HFFc6 (cell line): Measurements from ENCODE around the gene SNED1. TPM values are rescaled to one million over a fixed set of nuclear protein-coding genes. Genes with fewer than 3 reads are reported as not detected.

ENCODE experiments used
- DNase-seq: peaks from one replicate; pipeline ENCODE4 v3.0.0-alpha.2; 2018
- H3K27ac Mint-ChIP-seq: 2 replicates; pipeline ENCODE4 v1.8.0; 2020; ENCODE audit warnings: mild to moderate bottlenecking, mixed read lengths
- H3K27me3 Mint-ChIP-seq: 2 replicates; pipeline ENCODE4 v1.8.0; 2021; ENCODE audit warnings: mild to moderate bottlenecking, moderate library complexity, mixed read lengths; ENCODE audit not compliant: insufficient read depth
- H3K36me3 Mint-ChIP-seq: 2 replicates; pipeline ENCODE4 v1.8.0; 2021; ENCODE audit warnings: low read depth, mixed read lengths
- H3K4me1 Mint-ChIP-seq: 2 replicates; pipeline ENCODE4 v1.8.0; 2020; ENCODE audit warnings: low read depth, mixed read lengths
- H3K4me3 Mint-ChIP-seq: 2 replicates; pipeline ENCODE4 v1.8.0; 2020; ENCODE audit warnings: mild to moderate bottlenecking, moderate library complexity, mixed read lengths
- H3K9me3 Mint-ChIP-seq: 2 replicates; pipeline ENCODE4 v1.8.0; 2020; ENCODE audit warnings: mild to moderate bottlenecking, mixed read lengths
- CTCF ChIP-seq: fragments of 200-600 bp; sonication (generic); IDR thresholded peaks from 2 replicates; pipeline ENCODE4 v1.5.0; 2021; ENCODE audit warnings: antibody characterized with exemption, mild to moderate bottlenecking
- total RNA-seq, 6 experiments: library from RNA; stranded (reverse); fragmentation: NEBNext Ultra II Directional; extraction: Animal tissue kit (Norgen Biotek cat#: 25700); gene quantifications; 2 replicates in 1 of 6; 3 replicates in 5 of 6; pipeline ENCODE4 v1.2.3, GENCODE V29; 2021

SNED1 gene
- total RNA-seq, 6 experiments from 2014 or later: 1.2 to 2.1 (median 1.6) TPM

- Mint-ChIP-seq H3K27ac (no peak overlapping the region), H3K36me3 (no peaks in the 10 kb centered on the region), H3K27me3 (peaks cover 2% of the 10 kb centered on the region), H3K9me3 (no peaks in the 10 kb centered on the region), H3K4me1 (no peaks in the 10 kb centered on the region; the same call in 1 of the 2 replicates), H3K4me3 (no peak overlapping the region)
- DNase-seq: no peak
- TF ChIP-seq CTCF: no peak
Observed at GRCh38 chr2:241137276-241138190, 139.1 kb downstream of the SNED1 start.

- H3K4me1 Mint-ChIP-seq: no peaks in the 10 kb centered on the region; the same call in 1 of the 2 replicates
- H3K9me3 Mint-ChIP-seq: no peaks in the 10 kb centered on the region
- H3K27me3 Mint-ChIP-seq: peaks cover 2% of the 10 kb centered on the region
- H3K4me3 Mint-ChIP-seq: no peak overlapping the region
- H3K36me3 Mint-ChIP-seq: no peaks in the 10 kb centered on the region
- H3K27ac Mint-ChIP-seq: no peak overlapping the region
- no peak for TF ChIP-seq CTCF
- DNase-seq: no peak
Observed at GRCh38 chr2:241138471-241138870, 140.1 kb downstream of the SNED1 start.

- TF ChIP-seq CTCF: no peak
- no peak overlapping the region for H3K4me3 Mint-ChIP-seq
- H3K27ac Mint-ChIP-seq: no peak overlapping the region
- H3K36me3 Mint-ChIP-seq: no peaks in the 10 kb centered on the region
- H3K27me3 Mint-ChIP-seq: peaks cover 2% of the 10 kb centered on the region
- no peak for DNase-seq
- H3K9me3 Mint-ChIP-seq: no peaks in the 10 kb centered on the region
- no peaks in the 10 kb centered on the region; the same call in 1 of the 2 replicates for H3K4me1 Mint-ChIP-seq
Observed at GRCh38 chr2:241139531-241140444, 141.4 kb downstream of the SNED1 start.

- TF ChIP-seq CTCF: no peak
- no peaks in the 10 kb centered on the region; the same call in 1 of the 2 replicates for H3K4me1 Mint-ChIP-seq
- H3K27ac Mint-ChIP-seq: no peak overlapping the region
- no peaks in the 10 kb centered on the region for H3K9me3 Mint-ChIP-seq
- no peak for DNase-seq
- peaks cover 2% of the 10 kb centered on the region for H3K27me3 Mint-ChIP-seq
- no peaks in the 10 kb centered on the region for H3K36me3 Mint-ChIP-seq
- no peak overlapping the region for H3K4me3 Mint-ChIP-seq
Observed at GRCh38 chr2:241140445-241140840, 142.0 kb downstream of the SNED1 start.

GRCh38 chr2:241141214-241141770, 142.9 kb downstream of the SNED1 start:
- Mint-ChIP-seq H3K36me3 (no peaks in the 10 kb centered on the region), H3K27ac (no peak overlapping the region)
- no peak for TF ChIP-seq CTCF

More at GRCh38 chr2:241141214-241141770, 142.9 kb downstream of the SNED1 start:
- H3K4me3 Mint-ChIP-seq: no peak overlapping the region
- H3K27me3 Mint-ChIP-seq: peaks cover 2% of the 10 kb centered on the region
- DNase-seq: no peak
- no peaks in the 10 kb centered on the region for H3K9me3 Mint-ChIP-seq
- H3K4me1 Mint-ChIP-seq: no peaks in the 10 kb centered on the region; the same call in 1 of the 2 replicates
